Measurements from ENCODE around the gene MEGF8.

Gene MEGF8

DNA sequence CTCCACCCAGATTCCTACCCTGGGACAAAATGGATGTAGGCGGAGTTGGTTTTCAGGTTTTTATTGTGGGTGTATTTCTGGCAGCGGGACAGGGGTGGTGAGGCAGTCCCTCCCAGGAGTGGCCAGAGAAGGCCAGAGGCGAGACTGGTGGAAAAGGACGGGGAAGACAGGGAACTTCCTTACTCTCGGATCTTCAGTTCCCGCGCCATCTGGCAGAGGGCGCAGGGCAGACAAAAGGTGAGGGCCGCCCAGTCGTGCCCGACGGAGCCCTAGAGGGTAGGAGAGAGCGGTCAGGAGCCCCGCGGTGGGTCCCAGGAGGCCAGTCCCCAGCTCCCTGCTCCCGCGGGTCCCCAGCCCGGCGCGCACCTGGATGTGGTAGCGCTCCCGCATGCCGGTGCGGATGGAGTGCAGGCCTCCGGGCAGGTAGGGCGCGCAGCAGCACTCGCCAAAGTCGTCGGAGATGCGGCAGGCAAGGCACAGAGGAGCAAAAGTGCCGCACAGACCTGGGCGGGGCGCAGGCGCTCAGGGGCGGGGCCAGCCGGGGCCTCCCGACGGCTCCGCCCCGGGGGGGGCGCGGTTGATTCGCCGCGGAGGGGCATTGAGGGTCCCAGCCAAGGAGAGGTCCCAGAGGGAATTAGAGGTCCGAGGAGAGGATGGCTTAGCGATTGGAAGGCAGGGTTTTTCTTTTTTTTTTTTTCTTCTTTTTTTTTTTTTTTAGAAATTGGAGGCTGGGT is 61.7 kb downstream of the MEGF8 start:
- Histone ChIP-seq H3K27me3 (ENCODE audit: insufficient read depth, poor library complexity, severe bottlenecking) (no peaks in the 10 kb centered on the region), H3K27ac (replicated peaks) (no peak overlapping the region), H3K4me3 (replicated peaks; ENCODE audit: insufficient read depth, low read length) (peak overlapping the region; percentile 29)
- TF ChIP-seq, protein P1, sequence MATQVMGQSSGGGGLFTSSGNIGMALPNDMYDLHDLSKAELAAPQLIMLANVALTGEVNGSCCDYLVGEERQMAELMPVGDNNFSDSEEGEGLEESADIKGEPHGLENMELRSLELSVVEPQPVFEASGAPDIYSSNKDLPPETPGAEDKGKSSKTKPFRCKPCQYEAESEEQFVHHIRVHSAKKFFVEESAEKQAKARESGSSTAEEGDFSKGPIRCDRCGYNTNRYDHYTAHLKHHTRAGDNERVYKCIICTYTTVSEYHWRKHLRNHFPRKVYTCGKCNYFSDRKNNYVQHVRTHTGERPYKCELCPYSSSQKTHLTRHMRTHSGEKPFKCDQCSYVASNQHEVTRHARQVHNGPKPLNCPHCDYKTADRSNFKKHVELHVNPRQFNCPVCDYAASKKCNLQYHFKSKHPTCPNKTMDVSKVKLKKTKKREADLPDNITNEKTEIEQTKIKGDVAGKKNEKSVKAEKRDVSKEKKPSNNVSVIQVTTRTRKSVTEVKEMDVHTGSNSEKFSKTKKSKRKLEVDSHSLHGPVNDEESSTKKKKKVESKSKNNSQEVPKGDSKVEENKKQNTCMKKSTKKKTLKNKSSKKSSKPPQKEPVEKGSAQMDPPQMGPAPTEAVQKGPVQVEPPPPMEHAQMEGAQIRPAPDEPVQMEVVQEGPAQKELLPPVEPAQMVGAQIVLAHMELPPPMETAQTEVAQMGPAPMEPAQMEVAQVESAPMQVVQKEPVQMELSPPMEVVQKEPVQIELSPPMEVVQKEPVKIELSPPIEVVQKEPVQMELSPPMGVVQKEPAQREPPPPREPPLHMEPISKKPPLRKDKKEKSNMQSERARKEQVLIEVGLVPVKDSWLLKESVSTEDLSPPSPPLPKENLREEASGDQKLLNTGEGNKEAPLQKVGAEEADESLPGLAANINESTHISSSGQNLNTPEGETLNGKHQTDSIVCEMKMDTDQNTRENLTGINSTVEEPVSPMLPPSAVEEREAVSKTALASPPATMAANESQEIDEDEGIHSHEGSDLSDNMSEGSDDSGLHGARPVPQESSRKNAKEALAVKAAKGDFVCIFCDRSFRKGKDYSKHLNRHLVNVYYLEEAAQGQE (IDR thresholded peaks at IDR 0.05; ENCODE audit: insufficient replicate concordance, low read depth), result no peak
- TF ChIP-seq, protein P2, sequence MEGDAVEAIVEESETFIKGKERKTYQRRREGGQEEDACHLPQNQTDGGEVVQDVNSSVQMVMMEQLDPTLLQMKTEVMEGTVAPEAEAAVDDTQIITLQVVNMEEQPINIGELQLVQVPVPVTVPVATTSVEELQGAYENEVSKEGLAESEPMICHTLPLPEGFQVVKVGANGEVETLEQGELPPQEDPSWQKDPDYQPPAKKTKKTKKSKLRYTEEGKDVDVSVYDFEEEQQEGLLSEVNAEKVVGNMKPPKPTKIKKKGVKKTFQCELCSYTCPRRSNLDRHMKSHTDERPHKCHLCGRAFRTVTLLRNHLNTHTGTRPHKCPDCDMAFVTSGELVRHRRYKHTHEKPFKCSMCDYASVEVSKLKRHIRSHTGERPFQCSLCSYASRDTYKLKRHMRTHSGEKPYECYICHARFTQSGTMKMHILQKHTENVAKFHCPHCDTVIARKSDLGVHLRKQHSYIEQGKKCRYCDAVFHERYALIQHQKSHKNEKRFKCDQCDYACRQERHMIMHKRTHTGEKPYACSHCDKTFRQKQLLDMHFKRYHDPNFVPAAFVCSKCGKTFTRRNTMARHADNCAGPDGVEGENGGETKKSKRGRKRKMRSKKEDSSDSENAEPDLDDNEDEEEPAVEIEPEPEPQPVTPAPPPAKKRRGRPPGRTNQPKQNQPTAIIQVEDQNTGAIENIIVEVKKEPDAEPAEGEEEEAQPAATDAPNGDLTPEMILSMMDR (IDR thresholded peaks at IDR 0.05; ENCODE audit: insufficient read depth, low read length), result peak; percentile 33
- TF ChIP-seq SPI1 (IDR thresholded peaks at IDR 0.05; ENCODE audit: borderline replicate concordance, low read depth), result peak; percentile 44; the same call in 1 of the 2 replicates
- peak; percentile 49 to 69 for DNase-seq (ENCODE audit: low read depth in 1 of 2, low spot score in 1 of 2)

DNA sequence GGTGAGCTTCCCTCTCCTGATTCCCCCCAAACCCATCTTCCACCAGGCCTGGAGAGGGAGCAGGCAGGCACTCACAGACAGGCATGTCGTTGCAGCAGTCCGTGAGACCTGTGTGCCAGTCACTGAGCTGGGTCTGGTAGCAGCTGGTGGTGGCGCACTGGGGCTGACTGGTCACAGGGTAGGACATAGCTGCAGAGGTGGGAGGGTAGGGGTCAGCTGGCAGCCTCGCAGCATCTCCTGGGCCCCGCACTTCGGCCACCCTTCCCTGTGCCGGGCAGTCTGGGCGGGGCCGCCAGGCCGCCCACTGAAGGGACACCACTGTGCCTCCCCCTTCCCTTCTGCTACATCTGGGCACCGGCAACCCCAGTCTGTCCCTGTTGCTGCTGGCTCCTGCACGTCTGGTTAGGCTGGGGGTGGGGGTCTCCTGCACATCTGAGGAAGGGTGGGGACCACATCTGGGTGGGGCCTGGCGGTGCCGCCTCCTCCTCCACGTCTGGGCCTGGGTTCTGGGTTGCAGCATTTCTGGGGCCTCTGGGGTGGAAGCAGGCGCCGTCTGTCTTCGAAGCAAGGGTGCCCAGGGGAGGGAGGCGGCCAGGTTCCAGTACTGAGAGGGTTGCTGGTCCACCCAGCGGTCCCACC is 63.5 kb downstream of the MEGF8 start:
- TF ChIP-seq, protein P2 (IDR thresholded peaks at IDR 0.05; ENCODE audit: insufficient read depth, low read length), result no peak
- TF ChIP-seq POLR2AphosphoS5 (IDR thresholded peaks at IDR 0.05; ENCODE audit: low read depth), result no peak
- no peak for TF ChIP-seq SPI1 (IDR thresholded peaks at IDR 0.05; ENCODE audit: borderline replicate concordance, low read depth)
- TF ChIP-seq, protein P1 (IDR thresholded peaks at IDR 0.05; ENCODE audit: insufficient replicate concordance, low read depth), result no peak
- no peak for TF ChIP-seq GABPA (IDR thresholded peaks at IDR 0.05; ENCODE audit: low read depth)
- Histone ChIP-seq H3K4me3 (replicated peaks; ENCODE audit: insufficient read depth, low read length) (no peak overlapping the region), H3K27ac (replicated peaks) (no peak overlapping the region), H3K27me3 (ENCODE audit: insufficient read depth, poor library complexity, severe bottlenecking) (no peaks in the 10 kb centered on the region)
- DNase-seq (ENCODE audit: low read depth in 1 of 2, low spot score in 1 of 2), result no peak

GRCh38 chr19:42389899-42390298 is 64.5 kb downstream of the MEGF8 start, which contains the start of gene CNFN:
Gene CNFN (minus strand): TSS chr19:42390297. CDS start chr19:42389037, 1,260 bp downstream.
- H3K27me3 ChIP-seq (ENCODE audit: insufficient read depth, poor library complexity, severe bottlenecking), result no peaks in the 10 kb centered on the region
- no peak for DNase-seq (ENCODE audit: low read depth in 1 of 2, low spot score in 1 of 2)
- TF ChIP-seq, protein P1 (IDR thresholded peaks at IDR 0.05; ENCODE audit: insufficient replicate concordance, low read depth), result no peak
- TF ChIP-seq SPI1 (IDR thresholded peaks at IDR 0.05; ENCODE audit: borderline replicate concordance, low read depth) (no peak), POLR2AphosphoS5 (IDR thresholded peaks at IDR 0.05; ENCODE audit: low read depth) (no peak), GABPA (IDR thresholded peaks at IDR 0.05; ENCODE audit: low read depth) (no peak)
- TF ChIP-seq, protein P2 (IDR thresholded peaks at IDR 0.05; ENCODE audit: insufficient read depth, low read length), result no peak
- H3K4me3 ChIP-seq (replicated peaks; ENCODE audit: insufficient read depth, low read length), result no peak within 1 kb of the TSS
- no peak within 1 kb of the TSS for H3K27ac ChIP-seq (replicated peaks)

Measured in HL-60 (cell line).